Right kidney (tissue), 1 donor: ENCODE data around the gene TMEM186.
"Not testable (repeated sequence)": the region's sequence is repeated elsewhere in the genome, so short reads cannot be mapped to it uniquely, and the experiment has no call there.

Experiments used
- DNase-seq: peaks from one replicate; pipeline ENCODE4 v3.0.0-alpha.2; 2016

The TMEM186 gene

DNA sequence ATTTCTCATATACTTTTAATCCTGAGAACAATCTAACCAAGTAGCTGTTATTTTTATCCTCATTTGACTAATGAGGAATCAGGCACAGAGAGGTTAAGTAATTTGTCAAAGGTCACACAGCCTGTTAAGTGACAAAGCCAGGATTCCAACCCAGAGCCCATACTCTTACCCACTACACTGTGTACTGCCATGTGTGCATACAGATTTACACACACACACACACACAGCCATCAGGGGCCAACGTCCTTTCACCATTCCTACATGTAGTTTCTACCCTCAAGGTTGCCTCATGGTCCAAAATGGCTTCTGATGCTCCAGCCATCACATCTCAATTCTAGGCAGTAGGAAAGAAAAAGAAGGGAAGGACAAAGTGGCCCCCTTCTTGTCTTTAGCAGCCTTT lies 22.1 kb downstream of the TMEM186 start:
- DNase-seq: no peak

- DNase-seq: no peak
These were observed 23.2 kb downstream of the TMEM186 start for GRCh38 chr16:8774208-8774607.

DNA sequence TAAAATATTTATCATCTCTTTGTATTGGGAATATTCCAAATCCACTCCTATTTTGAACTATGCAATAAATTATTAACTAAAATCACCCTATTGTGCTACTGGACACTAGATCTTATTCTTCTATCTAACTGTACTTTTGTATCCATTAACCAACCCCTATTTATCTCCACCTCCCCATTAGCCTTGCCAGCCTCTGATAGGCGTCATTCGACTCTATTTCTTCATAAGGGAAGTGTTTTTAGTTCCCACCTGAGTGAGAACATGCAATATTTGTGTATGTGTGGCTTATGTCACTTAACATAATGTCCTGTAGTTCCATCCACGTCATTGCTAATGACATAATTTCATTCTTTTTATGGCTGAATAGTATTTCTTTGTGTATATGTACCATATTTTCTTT lies 23.9 kb downstream of the TMEM186 start:
- DNase-seq: no peak

DNA sequence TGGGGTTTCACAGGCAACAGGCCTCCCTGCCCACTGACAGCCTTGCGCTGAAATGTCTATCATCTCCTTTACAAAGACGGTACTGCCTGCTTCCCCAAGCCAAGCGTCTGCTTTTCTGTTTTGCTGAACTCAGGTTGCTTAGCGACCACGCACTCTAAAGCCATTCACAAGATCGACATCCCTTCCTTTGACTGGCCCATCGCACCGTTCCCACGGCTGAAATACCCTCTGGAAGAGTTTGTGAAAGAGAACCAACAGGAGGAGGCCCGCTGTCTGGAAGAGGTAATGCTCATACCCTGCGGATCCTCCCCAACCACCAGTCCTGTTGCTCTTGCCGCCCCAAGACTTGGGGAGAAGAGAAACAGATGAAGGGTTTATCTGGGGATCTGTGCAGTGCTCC lies 28.7 kb downstream of the TMEM186 start:
- DNase-seq: no peak

DNA sequence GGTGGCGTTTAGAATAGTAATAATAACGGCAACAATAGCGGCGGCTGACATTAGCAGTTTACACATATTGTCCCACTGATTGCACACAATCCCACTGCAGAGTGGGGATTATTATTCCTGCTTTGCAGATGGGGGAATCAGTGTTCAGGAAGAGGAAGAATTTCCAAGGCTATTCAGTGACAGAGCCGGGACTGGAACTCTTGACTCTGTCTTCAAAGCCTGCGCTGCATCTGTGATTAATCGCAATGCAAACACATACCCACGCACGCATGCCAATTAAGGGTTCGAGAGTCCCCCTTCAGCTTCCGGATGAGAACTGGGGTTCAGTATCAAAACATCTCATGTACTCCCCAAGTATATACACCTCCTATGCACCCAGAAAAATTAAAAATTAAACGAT lies 29.2 kb downstream of the TMEM186 start:
- DNase-seq: no peak

DNA sequence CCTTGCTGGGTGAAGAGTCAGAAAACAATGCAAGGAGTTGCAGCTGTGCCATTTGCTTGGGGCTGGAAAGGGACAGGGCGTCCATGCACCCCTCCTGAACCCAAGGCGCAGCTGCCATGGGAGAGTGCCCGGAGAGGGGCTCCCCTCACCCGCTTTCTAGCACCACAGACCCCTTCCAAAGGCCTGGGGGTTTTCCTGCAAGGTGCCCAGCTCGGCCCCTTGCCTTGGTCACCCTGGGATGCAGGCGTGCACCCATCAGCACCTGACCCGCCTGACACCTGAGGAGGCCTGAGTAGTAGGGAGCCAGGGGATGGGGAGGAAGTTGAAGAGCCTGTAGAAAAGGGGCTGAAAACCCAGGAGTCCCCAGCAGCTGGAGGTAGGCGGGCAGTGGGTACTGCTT lies 30.3 kb downstream of the TMEM186 start:
- no peak for DNase-seq

DNA sequence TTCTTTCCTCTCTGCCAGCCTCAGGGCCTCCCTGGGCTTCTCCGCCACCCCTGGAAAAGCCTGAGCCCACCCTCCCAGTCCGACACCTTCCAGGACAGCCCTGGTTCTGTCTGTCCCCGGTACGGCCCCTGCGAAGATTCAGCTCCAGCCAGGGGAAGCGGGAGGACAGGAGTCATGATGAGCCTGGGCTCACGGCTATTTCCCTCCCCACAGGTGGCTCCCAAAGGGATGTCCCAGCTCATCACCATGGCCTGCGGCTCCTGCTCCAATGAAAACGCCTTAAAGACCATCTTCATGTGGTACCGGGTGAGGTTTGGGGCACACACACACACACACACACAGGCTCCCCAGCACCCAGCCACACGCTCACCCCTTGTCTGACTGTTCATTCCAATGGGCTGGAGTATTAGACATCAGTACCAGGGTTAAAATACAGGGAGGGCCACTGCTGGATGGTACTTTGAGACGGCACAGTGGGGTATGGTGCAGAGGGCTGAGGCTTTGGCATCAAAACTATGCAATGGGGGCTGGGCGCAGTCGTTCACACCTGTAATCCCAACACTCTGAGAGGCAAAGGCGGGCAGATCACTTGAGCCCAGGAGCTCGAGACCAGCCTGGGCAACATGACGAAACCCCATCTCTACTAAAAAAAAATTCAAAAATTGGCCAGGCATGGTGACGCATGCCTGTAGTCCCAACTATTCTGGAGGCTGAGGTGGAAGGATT lies 32.8 kb downstream of the TMEM186 start:
- no peak for DNase-seq

- DNase-seq: no peak
These were observed 33.5 kb downstream of the TMEM186 start for GRCh38 chr16:8763899-8764298.

DNA sequence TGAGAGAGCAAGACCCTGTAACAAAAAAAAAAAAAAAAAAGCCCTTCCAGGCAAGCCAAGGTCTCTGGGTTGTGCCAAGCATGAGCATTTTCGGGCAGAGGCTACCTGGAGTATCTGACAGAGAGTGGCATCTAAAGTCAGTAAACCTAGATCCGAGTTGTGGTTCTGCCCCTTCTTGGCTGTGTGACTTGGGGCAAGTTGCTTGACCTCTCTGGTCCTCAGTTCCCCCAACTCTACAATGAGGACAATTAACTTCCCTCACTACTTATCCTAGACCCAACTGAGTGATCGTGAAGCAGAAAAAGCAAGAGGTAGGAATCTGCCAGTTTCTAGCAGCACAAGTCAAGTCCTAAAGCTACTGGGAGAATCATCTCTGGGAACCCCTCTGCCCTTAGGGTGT lies 34.4 kb downstream of the TMEM186 start:
- no peak for DNase-seq

- DNase-seq: no peak
These were observed 35.2 kb downstream of the TMEM186 start for GRCh38 chr16:8762254-8762653.

GRCh38 chr16:8761078-8761477 lies 36.4 kb downstream of the TMEM186 start:
- no peak for DNase-seq

DNA sequence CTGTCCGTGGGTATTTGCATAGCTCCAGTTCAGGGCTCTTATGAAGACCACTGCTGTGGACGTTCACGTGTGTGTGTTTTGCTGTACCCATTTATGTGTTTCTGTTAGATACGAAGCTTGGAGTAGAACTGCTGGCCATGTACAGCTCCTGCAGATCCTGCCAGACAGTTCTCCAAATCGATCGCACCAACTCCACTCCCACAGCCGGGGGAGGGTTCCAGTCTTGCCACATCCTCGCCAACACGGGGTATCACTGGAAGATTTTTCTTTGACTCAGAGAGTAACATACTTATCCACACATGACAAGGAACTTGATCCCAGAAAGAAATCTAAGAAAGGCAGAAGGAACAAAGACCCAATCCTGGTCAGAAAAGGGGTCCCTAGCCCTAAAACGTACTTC lies 37.4 kb downstream of the TMEM186 start:
- DNase-seq: no peak

DNA sequence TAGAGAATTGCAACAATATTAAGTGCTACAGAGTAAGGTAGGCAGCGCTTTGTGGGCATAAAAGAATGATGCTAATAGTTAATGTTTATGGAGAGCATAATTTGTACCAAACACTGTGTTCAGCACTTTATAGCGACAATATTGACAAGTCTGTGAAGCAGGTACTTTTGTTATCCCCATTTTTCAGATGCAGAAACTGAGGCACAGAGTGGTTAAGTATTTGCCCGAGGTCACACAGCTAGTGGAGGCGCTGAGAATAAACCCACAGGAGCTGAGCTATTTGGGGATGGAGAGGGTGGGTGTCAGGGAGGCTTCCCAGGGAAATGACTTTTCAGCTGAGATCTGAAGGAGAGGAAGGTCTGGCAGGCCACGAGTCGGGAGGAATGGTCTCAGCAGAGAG lies 39.4 kb downstream of the TMEM186 start:
- no peak for DNase-seq

DNA sequence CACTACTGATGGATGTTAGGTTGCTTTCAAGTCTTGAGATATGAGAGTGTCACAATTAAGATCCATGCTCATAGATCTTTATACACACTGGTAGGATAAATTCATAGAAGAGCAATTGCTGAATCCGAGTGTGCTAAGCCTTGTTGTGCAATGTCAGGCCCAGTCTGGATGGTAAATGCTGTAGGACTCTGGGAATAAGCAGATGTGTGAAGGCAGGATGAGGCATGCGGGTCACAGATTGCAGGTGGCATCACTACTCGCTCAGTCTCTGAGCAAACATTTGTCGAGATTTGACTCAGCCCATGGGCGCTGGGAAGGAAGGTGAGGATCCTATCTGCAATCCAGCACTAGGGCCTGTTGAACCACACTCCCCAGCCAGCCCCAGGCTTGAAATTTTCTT lies 40.7 kb downstream of the TMEM186 start:
- no peak for DNase-seq

GRCh38 chr16:8753416-8754054 lies 43.9 kb downstream of the TMEM186 start:
- no peak for DNase-seq

DNA sequence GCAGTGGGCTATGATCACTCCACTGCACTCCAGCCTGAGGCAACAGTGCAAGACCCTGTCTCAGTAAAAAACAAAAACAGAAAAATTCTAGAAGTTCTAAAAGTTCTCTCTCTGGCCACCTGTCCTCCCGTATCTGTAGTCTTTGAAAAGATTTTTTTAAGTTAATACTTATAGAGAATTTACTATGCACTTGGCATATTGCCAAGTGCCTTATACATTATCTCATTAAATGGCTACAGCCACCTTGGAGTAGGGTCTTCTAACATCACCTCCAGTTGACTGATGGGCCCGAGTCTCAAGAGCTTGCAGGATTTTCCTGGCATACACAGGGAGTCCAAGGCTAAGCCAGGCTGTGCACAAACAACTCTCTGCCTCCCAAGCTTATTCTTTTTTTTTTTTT lies 44.7 kb downstream of the TMEM186 start:
- no peak for DNase-seq

DNA sequence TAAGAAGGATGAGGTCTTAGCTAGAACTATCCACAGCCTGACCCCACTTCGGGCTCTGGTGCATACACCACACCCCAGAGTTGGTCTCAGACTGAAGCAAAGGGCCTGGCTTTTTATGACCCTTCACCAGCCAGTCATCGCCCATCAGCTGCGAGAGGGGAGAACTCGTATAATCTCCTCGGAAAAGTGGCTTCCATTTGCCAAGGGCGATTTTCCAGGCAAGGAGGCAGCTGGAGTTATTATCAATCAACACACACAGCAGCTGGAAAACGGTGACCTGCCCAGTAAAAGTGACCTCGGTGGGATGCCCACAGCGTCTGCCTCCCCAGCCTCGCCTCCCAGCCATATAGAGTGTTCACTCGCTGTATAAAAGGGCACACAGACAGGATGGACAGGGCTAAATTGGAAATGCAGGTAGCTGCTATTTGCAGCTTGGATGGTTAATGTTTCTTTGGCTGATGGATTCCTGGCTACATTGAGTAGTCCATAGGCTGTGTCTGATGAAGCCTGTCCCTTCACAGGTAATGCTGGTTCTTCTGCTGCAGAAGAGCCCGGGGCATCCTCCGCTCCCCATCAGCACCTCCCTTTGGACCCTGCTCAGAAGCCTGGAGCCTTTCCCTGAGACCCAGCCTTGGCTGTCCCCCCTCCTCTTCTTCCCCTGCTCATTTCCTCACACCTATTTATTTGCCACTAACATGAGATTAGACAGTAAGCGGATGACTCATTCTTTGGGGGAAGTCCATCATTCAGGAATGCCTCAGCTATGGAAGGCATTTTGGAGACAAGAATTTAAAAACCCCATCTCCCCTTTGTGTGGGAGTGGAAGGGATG lies 45.7 kb downstream of the TMEM186 start:
- DNase-seq: no peak

DNA sequence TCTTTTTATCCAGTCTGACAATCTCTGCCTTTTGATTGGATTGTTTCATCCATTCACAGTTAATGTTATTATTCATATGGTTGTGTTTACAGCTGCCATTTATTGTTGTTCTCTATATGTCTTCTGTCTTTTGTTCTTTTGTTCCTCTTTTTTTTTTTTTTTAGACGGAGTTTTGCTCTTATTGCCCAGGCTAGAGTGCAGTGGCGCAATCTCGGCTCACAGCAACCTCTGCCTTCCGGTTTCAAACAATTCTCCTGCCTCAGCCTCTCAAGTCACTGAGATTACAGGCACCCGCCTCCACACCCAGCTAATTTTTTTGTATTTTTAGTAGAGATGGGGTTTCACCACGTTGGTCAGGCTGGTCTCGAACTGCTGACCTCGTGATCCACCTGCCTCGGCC lies 48.5 kb downstream of the TMEM186 start:
- not testable (repeated sequence) for DNase-seq
